DOHH2 (cell line): Measurements from ENCODE around the gene FRMD4B.

ENCODE experiments used
- CTCF ChIP-seq: fragments of 200-600 bp; sonication (generic); IDR thresholded peaks from one replicate; pipeline ENCODE4 v1.5.1; 2014; ENCODE audit warnings: antibody characterized with exemption, mild to moderate bottlenecking, low read depth, low read length; ENCODE audit not compliant: poor library complexity, severe bottlenecking
- EZH2phosphoT487 ChIP-seq: fragments of 200-600 bp; sonication (generic); IDR thresholded peaks from 2 replicates; pipeline ENCODE4 v1.6.1; 2017; ENCODE audit warnings: borderline replicate concordance, mild to moderate bottlenecking, antibody characterized with exemption, low read length, moderate library complexity, mixed read lengths

- no peak for TF ChIP-seq CTCF
- no peak for TF ChIP-seq EZH2phosphoT487
These were observed 248.9 kb downstream of the FRMD4B start for GRCh38 chr3:69137005-69137404.
